Left lung (tissue), 10 donors: ENCODE data around the gene CFAP141. TPM values are rescaled to one million over a fixed set of nuclear protein-coding genes. Genes with fewer than 3 reads are reported as not detected.

ENCODE experiments used
- ATAC-seq: fragments of 200-7000 bp; cut with Tn5 transposase; one replicate; pipeline ENCODE4 v1.9.1; 2020; ENCODE audit warnings: moderate library complexity
- DNase-seq, 4 donors: peaks; one replicate each; pipeline ENCODE4 v3.0.0-alpha.2; 2013 to 2020
- H3K27ac ChIP-seq, 2 donors: fragments of 200-600 bp; sonication (generic) in 1 of 2; one replicate each; pipeline versions ENCODE4 v1.5.0 to v1.8.0; 2020 to 2021
- H3K27me3 ChIP-seq, 2 donors: fragments of 200-600 bp; sonication (generic) in 1 of 2; one replicate each; pipeline versions ENCODE4 v1.5.0 to v1.8.0; 2020 to 2021
- H3K36me3 ChIP-seq, 2 donors: fragments of 200-600 bp; sonication (generic) in 1 of 2; one replicate each; pipeline versions ENCODE4 v1.5.0 to v1.8.0; 2020 to 2021
- H3K4me1 ChIP-seq, 2 donors: fragments of 200-600 bp; one replicate each; pipeline ENCODE4 v1.8.0; 2021
- H3K4me3 ChIP-seq, 2 donors: fragments of 200-600 bp; sonication (generic) in 1 of 2; one replicate each; pipeline versions ENCODE4 v1.5.0 to v1.8.0; 2020 to 2021; ENCODE audit warnings: mild to moderate bottlenecking in 1 of 2
- H3K9me3 ChIP-seq, 2 donors: fragments of 200-600 bp; sonication (generic) in 1 of 2; one replicate each; pipeline versions ENCODE4 v1.5.0 to v1.8.0; 2020 to 2021
- CTCF ChIP-seq, 2 donors: fragments of 200-600 bp; sonication (generic) in 1 of 2; IDR thresholded peaks; one replicate each; pipeline versions ENCODE4 v1.5.0 to v1.8.0; 2021; ENCODE audit warnings: antibody characterized with exemption in 2 of 2
- intact Hi-C, 2 donors: fragments of 100-400 bp; cut with DNase I; formaldehyde crosslinking; loops; one replicate each; pipeline versions ENCODE4 v1.11.2 to v1.14.2; 2022
- polyA plus RNA-seq, 6 donors: library from polyadenylated mRNA; unstranded; fragments of 120-200 nt; gene quantifications; one replicate each; pipeline ENCODE4 v1.2.1, GENCODE V29; 2013; ENCODE audit not compliant: insufficient read length in 6 of 6
- total RNA-seq, 2 donors: library from RNA; stranded (reverse); fragmentation: NEBNext Ultra II Directional; extraction: Animal tissue kit (Norgen Biotek cat#: 25700); gene quantifications; one replicate each; pipeline ENCODE4 v1.2.1, GENCODE V29; 2021
- donor health status: DM: no; HTN: yes; CAD: no.
- donor health status: DM: no; HTN: no; CAD: no.

Gene CFAP141
- total and polyA plus RNA-seq, 8 donors, result 0.52 to 4.4 (median 2.2) TPM; not detected in 2

GRCh38 chr1:154225370-154225769 is 19.2 kb upstream of the CFAP141 start:
- Histone ChIP-seq H3K9me3 (no peaks in the 10 kb centered on the region), H3K4me1 (peaks cover 19 to 60% of the 10 kb centered on the region in 2 donors), H3K4me3 (no peak overlapping the region), H3K27me3 (no peaks in the 10 kb centered on the region), H3K27ac (no peak overlapping the region), H3K36me3 (peaks cover 0 to 57% of the 10 kb centered on the region in 2 donors)
- TF ChIP-seq CTCF (IDR thresholded peaks at IDR 0.05), result no peak
- no peak for ATAC-seq
- intact Hi-C loops, result no loop called here
- DNase-seq, result no peak

- no peaks in the 10 kb centered on the region for H3K27me3 ChIP-seq
- no peak for DNase-seq
- no peak for ATAC-seq
- peaks cover 28 to 71% of the 10 kb centered on the region in 2 donors for H3K4me1 ChIP-seq
- no peak overlapping the region for H3K4me3 ChIP-seq
- H3K36me3 ChIP-seq, result peaks cover 0 to 44% of the 10 kb centered on the region in 2 donors
- no peak for TF ChIP-seq CTCF (IDR thresholded peaks at IDR 0.05)
- H3K27ac ChIP-seq, result no peak overlapping the region
- intact Hi-C loops, result no loop called here
- no peaks in the 10 kb centered on the region for H3K9me3 ChIP-seq
Measured at GRCh38 chr1:154223621-154224020, 17.5 kb upstream of the CFAP141 start.

GRCh38 chr1:154222918-154223317 is 16.8 kb upstream of the CFAP141 start:
- TF ChIP-seq CTCF (IDR thresholded peaks at IDR 0.05), result no peak
- peaks cover 0 to 44% of the 10 kb centered on the region in 2 donors for H3K36me3 ChIP-seq
- ATAC-seq, result no peak
- no peak for DNase-seq
- no peaks in the 10 kb centered on the region for H3K27me3 ChIP-seq
- H3K9me3 ChIP-seq, result no peaks in the 10 kb centered on the region
- H3K27ac ChIP-seq, result peak overlapping the region; percentile 42 to 95
- H3K4me3 ChIP-seq, result no peak overlapping the region
- intact Hi-C loops, result no loop called here
- H3K4me1 ChIP-seq, result peaks cover 32 to 78% of the 10 kb centered on the region in 2 donors

- peaks cover 0 to 44% of the 10 kb centered on the region in 2 donors for H3K36me3 ChIP-seq
- no peak for TF ChIP-seq CTCF (IDR thresholded peaks at IDR 0.05)
- H3K9me3 ChIP-seq, result no peaks in the 10 kb centered on the region
- peaks cover 32 to 81% of the 10 kb centered on the region in 2 donors for H3K4me1 ChIP-seq
- intact Hi-C loops, result no loop called here
- DNase-seq (no peak), ATAC-seq (no peak)
- peak overlapping the region; percentile 95 to 99 for H3K27ac ChIP-seq
- H3K27me3 ChIP-seq, result no peaks in the 10 kb centered on the region
- H3K4me3 ChIP-seq, result peak overlapping the region in 1 of 2 donors; percentile 85
Measured at GRCh38 chr1:154222518-154222917, 16.4 kb upstream of the CFAP141 start.

- peak overlapping the region; percentile 95 to 99 for H3K27ac ChIP-seq
- intact Hi-C loops, result no loop called here
- H3K4me1 ChIP-seq, result peaks cover 32 to 76% of the 10 kb centered on the region in 2 donors
- peak overlapping the region; percentile 74 to 85 for H3K4me3 ChIP-seq
- DNase-seq (peak; percentile 50 to 91 (median 72)), ATAC-seq (peak; percentile 51)
- H3K9me3 ChIP-seq, result no peaks in the 10 kb centered on the region
- no peaks in the 10 kb centered on the region for H3K27me3 ChIP-seq
- peaks cover 0 to 44% of the 10 kb centered on the region in 2 donors for H3K36me3 ChIP-seq
- no peak for TF ChIP-seq CTCF (IDR thresholded peaks at IDR 0.05)
Measured at GRCh38 chr1:154221278-154222001, 15.3 kb upstream of the CFAP141 start.
